ENCODE data around the gene GET3. TPM values are rescaled to one million over a fixed set of nuclear protein-coding genes. Genes with fewer than 3 reads are reported as not detected.

GET3 gene
- polyA plus RNA-seq, 6 donors from 2014 or later = 46.3 to 105 (median 53.5) TPM

DNA sequence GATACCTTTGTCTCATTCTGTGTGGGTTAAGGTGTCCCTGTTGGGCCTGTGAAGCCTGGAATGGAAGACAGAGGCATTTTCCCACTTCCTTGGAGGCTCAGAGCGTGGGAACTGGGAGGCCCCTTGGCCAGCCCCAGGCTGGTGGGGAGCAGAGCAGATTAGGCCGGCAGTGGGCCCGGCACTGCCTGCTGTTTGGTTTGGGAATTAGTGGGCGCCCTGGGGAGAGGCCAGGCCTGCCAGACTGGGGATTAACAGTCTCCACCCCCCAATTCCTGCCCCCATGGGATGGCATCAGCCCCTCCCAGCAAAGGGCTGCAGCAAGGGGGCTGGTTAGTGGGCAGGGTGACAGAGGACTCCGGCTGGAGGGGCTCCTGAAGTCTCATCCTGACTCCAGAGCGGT is 11.2 kb downstream of the GET3 start:
- Mint-ChIP-seq H3K9me3 (peaks cover 5 to 11% (median 9%) of the 10 kb centered on the region in 7 donors), H3K4me1 (peaks cover 4 to 19% (median 5%) of the 10 kb centered on the region in 3 donors), H3K27me3 (peaks cover 3 to 44% (median 28%) of the 10 kb centered on the region in 3 donors), H3K36me3 (peaks cover 12 to 27% of the 10 kb centered on the region in 2 donors), H3K4me3 (peak overlapping the region in 1 of 8 donors; percentile 29), H3K27ac (peak overlapping the region in 1 of 6 donors; percentile 53)
- no peak for DNase-seq
- no peak for ATAC-seq (ENCODE audit: low read depth in 2 of 2)

DNA sequence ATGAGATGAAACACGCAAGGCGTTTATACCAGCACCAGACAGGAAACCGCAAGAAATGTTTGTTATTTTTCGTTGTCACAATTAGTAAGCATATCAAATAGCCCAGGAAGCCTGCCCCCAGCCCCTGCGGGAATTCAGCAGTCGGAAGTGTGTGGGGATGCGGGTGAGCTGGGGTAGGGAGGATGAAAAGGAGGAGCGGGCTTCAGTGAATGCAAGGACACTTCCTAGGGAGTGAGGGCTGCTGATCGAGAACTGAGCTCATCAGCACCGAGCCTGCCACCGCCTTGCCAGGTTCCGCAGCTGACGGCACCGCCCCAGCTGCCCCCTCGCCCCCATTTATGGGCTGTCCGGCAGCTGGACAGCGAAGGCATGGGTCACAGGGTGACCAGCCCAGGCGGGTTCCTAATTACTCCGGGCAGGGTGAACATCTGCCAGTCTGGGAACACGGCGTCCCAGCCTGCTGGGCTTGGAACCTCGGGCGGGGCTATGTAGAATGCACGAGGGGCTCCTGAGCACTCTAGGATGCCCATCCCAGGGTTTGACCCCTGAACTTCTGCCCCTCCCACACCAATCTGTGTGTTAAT is 12.7 kb downstream of the GET3 start:
- ATAC-seq (ENCODE audit: low read depth in 2 of 2) = peak; percentile 35 to 45
- peaks cover 5 to 11% (median 9%) of the 10 kb centered on the region in 7 donors for H3K9me3 Mint-ChIP-seq
- peak overlapping the region in 4 of 8 donors; percentile 18 to 51 (median 28) for H3K4me3 Mint-ChIP-seq
- peak overlapping the region in 2 of 6 donors; percentile 44 to 49 for H3K27ac Mint-ChIP-seq
- H3K36me3 Mint-ChIP-seq = peaks cover 12 to 27% of the 10 kb centered on the region in 2 donors
- peaks cover 4 to 19% (median 5%) of the 10 kb centered on the region in 3 donors for H3K4me1 Mint-ChIP-seq
- peaks cover 3 to 55% (median 36%) of the 10 kb centered on the region in 3 donors for H3K27me3 Mint-ChIP-seq
- no peak for DNase-seq

DNA sequence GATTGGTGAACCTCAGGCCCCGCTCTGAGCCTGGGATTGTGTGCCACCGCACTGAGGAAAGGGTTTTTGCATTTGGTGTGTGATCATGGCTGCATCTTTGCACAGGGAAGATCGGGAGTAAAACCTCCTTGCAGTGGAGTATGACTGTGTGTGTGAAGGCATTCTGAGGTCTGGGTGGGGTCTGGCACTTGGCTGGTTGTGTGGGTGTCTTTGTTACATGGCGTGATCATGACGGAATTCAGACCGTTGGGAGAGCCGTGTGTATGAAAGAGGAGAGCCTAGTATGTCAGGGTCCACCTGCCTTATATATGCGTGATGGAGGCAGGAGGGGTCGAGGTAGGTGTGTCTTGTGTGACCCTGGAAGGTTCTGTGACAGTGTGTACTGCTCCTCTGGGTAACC is 13.6 kb downstream of the GET3 start:
- no peak overlapping the region for H3K4me3 Mint-ChIP-seq
- no peak for ATAC-seq (ENCODE audit: low read depth in 2 of 2)
- peaks cover 5 to 11% (median 9%) of the 10 kb centered on the region in 7 donors for H3K9me3 Mint-ChIP-seq
- peaks cover 12 to 18% of the 10 kb centered on the region in 2 donors for H3K36me3 Mint-ChIP-seq
- H3K27ac Mint-ChIP-seq = no peak overlapping the region
- peaks cover 4 to 19% (median 5%) of the 10 kb centered on the region in 3 donors for H3K4me1 Mint-ChIP-seq
- H3K27me3 Mint-ChIP-seq = peaks cover 3 to 63% (median 42%) of the 10 kb centered on the region in 3 donors
- DNase-seq = no peak

DNA sequence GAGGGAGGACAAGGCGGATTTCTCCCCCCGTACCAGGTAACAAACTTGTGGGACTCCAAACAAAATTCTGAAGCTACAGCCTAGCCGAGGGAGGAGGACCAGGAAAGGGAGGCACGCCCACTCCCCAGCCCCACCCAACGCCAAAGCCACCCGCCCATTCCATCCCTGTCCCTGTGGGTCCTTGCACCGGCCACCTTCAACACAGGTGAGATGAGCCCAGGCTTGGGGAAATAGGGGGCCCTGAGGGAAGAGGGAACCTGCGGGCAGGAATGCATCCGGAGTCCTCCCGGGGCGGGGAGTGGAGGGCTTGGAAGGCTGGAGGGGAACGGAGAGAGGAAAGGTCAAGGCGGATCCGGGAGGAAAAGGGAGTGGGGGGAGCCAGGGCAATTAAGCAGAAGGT is 14.3 kb downstream of the GET3 start, which contains the start of gene BEST2:
TSS of gene BEST2 (plus strand) at position 157 of the 400 bp plus-strand sequence. CDS start 802 bp downstream, outside the sequence.
- ATAC-seq (ENCODE audit: low read depth in 2 of 2) = no peak
- H3K9me3 Mint-ChIP-seq = peaks cover 5 to 11% (median 9%) of the 10 kb centered on the region in 7 donors
- DNase-seq = no peak
- H3K36me3 Mint-ChIP-seq = peaks cover 12 to 15% of the 10 kb centered on the region in 2 donors
- no peak within 1 kb of the TSS for H3K4me3 Mint-ChIP-seq
- peaks cover 4 to 19% (median 5%) of the 10 kb centered on the region in 3 donors for H3K4me1 Mint-ChIP-seq
- H3K27ac Mint-ChIP-seq = no peak within 1 kb of the TSS
- H3K27me3 Mint-ChIP-seq = peaks cover 3 to 71% (median 48%) of the 10 kb centered on the region in 3 donors

DNA sequence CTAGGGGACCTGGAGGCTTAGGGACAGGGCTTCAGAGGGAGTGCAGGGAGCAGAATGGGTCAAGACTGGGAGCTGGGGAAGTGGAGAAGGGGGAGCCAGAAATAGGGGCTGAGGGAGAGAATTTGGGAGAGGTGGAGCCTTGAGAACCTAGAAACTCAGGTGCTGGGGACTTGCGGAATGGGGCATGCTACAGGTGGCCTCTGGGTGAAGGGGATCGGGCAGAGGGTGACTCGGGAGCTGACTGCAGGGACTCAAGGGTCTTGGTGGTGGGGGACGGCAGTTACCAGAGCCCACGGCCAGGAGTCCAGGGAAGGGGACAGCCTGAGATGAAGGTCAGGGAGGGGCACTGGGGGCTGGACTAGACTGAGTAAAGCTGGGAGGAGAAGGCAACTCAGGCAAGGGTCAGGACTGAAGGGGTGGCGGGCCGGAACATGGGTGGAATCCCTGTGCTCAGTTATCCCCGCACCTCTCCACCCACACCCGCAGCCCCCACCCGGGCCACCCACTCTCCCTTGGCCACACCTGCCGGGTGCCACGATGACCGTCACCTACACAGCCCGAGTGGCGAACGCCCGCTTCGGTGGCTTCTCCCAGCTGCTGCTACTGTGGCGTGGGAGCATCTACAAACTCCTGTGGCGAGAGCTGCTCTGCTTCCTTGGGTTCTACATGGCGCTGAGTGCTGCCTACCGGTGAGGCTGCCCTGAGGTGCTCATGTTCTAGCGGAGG is 14.9 kb downstream of the GET3 start:
- DNase-seq (no peak), ATAC-seq (ENCODE audit: low read depth in 2 of 2) (no peak)
- Mint-ChIP-seq H3K27ac (no peak overlapping the region), H3K4me1 (peaks cover 4 to 19% (median 5%) of the 10 kb centered on the region in 3 donors), H3K36me3 (peaks cover 12 to 13% of the 10 kb centered on the region in 2 donors), H3K27me3 (peaks cover 3 to 71% (median 48%) of the 10 kb centered on the region in 3 donors), H3K9me3 (peaks cover 5 to 11% (median 9%) of the 10 kb centered on the region in 7 donors), H3K4me3 (no peak overlapping the region)

DNA sequence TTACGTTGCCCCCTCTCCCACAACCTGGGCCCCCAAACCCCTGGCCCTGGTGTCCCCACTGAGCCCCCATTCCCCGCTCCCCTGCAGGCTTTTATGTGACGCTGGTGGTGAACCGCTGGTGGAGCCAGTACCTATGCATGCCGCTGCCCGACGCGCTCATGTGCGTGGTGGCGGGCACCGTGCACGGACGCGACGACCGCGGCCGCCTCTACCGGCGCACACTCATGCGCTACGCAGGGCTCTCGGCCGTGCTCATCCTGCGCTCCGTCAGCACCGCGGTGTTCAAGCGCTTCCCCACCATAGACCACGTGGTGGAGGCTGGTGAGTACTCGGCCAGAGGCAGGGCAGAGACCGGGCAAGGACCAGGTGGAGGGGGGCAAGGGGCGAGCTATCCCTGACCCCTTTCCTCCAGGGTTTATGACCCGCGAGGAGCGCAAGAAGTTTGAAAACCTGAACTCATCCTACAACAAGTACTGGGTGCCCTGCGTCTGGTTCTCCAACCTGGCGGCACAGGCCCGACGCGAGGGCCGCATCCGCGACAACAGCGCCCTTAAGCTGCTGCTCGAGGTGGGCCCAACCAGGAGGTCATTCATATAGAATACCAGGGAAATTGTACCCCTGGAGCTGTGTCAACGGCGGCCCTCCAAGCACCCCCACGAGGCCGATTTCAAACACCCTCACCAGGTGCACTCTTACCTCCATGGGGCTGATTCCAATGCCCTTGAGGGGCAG is 17.3 kb downstream of the GET3 start:
- Mint-ChIP-seq H3K27me3 (peaks cover 3 to 63% (median 48%) of the 10 kb centered on the region in 3 donors), H3K36me3 (no peaks in the 10 kb centered on the region), H3K4me3 (no peak overlapping the region), H3K27ac (no peak overlapping the region), H3K9me3 (no peaks in the 10 kb centered on the region), H3K4me1 (peaks cover 5 to 9% (median 7%) of the 10 kb centered on the region in 3 donors)
- DNase-seq = no peak
- no peak for ATAC-seq (ENCODE audit: low read depth in 2 of 2)

DNA sequence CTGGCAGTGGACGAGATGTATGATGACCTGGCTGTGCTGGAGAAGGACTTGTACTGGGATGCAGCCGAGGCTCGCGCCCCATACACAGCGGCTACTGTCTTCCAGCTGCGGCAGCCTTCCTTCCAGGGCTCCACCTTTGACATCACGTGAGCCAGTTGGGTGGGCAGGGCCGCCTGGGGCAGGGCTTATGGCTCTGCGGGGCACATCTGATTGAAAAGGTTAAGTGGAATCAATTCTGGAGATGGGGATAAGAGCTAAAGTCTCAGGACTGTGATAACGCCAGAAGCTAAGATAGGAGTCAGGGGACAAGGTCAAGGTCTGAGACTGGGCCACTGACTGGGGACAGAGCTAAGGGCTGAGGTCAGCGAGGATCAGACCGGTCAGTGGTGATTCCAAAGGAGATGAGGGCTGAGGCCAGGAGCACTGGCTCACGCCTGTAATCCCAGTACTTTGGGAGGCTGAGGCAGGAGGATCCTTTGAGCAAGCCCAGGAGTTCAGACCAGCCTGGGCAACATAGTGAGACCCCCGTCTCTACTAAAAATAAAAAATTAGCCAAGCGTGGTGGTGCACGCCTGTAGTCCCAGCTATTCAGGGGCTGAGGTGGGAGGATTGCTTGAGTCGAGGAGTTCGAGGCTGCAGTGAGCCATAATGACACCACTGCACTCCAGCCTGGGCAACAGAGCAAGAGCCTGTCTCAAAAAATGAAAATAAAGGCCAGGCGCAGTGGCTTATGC is 19.0 kb downstream of the GET3 start:
- H3K27ac Mint-ChIP-seq = no peak overlapping the region
- peaks cover 5 to 9% (median 7%) of the 10 kb centered on the region in 3 donors for H3K4me1 Mint-ChIP-seq
- no peaks in the 10 kb centered on the region for H3K9me3 Mint-ChIP-seq
- peaks cover 3 to 47% (median 34%) of the 10 kb centered on the region in 3 donors for H3K27me3 Mint-ChIP-seq
- ATAC-seq (ENCODE audit: low read depth in 2 of 2) = no peak
- DNase-seq = no peak
- peak overlapping the region in 1 of 8 donors; percentile 23 for H3K4me3 Mint-ChIP-seq
- H3K36me3 Mint-ChIP-seq = no peaks in the 10 kb centered on the region

DNA sequence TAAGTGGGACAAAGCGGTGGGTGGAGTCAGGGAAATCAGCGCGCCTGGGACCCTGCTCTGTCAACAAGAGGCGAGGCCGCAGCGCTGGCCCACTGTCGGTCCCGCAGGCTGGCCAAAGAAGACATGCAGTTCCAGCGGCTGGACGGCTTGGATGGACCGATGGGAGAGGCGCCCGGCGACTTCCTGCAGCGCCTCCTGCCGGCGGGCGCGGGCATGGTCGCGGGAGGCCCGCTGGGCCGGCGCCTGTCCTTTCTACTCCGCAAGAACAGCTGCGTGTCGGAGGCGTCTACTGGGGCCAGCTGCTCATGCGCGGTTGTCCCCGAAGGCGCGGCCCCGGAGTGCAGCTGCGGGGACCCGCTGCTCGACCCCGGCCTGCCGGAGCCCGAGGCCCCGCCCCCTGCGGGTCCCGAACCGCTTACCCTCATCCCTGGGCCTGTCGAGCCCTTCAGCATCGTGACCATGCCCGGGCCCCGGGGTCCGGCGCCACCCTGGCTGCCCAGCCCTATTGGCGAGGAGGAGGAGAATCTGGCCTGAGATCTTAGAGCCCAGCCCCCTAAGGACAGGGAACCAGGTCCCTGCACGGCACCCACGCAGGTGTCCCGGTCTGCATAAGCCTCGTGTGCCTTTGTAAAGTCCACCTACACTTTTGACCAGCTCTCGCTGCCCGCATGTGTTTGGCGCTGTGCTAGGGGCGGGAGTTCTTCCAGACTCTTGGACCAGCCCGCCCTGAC is 20.4 kb downstream of the GET3 start:
- Mint-ChIP-seq H3K9me3 (no peaks in the 10 kb centered on the region), H3K4me1 (peaks cover 5 to 9% (median 7%) of the 10 kb centered on the region in 3 donors), H3K4me3 (peak overlapping the region; percentile 0 to 77 (median 20)), H3K27me3 (peaks cover 3 to 34% (median 25%) of the 10 kb centered on the region in 3 donors), H3K27ac (no peak overlapping the region), H3K36me3 (no peaks in the 10 kb centered on the region)
- peak; percentile 48 for DNase-seq
- ATAC-seq (ENCODE audit: low read depth in 2 of 2) = peak; percentile 72 to 77

DNA sequence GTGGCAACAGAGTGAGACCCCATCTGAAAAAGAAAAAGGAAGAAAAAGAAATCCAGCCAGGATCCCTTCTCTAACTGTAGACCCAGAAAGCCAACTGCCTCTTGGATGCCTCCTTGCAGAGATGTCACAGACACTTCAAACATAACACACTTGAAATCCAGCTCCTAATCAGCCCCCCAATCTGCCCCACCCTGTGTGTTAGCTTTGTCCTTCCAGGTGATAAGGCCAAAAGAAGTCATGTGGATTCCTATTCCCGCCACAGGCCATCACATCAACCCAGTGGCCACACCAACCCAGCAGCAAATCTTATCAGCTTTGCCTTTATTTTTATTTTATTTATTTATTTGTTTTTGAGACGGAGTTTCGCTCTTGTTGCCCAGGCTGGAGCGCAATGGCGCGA is 22.4 kb downstream of the GET3 start:
- ATAC-seq (ENCODE audit: low read depth in 2 of 2) (no peak), DNase-seq (no peak)
- Mint-ChIP-seq H3K27me3 (peaks cover 0 to 19% (median 16%) of the 10 kb centered on the region in 3 donors), H3K27ac (no peak overlapping the region), H3K4me1 (peaks cover 5 to 9% (median 7%) of the 10 kb centered on the region in 3 donors), H3K9me3 (no peaks in the 10 kb centered on the region), H3K4me3 (peak overlapping the region in 2 of 8 donors; percentile 32 to 57), H3K36me3 (no peaks in the 10 kb centered on the region)

DNA sequence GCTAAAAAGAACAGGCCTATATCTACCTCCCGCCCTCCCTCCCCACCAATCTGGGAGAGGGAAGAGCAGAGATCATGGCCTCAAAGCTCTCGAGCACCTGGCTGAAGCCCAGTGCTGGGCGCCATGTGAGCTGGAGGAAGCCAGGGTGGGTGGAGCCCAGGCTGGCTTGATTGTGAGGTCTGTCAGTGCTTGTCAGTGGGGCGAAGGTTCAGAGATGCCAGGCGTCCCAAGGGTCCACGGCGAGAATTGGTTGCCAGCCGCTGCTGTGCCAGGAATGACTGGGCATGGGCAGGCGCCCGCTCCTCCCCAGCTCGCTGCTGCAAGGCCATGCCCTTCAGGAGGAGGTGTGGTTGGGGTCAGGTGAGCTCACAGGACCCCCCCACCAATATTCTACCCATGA is 25.8 kb downstream of the GET3 start:
- H3K27ac Mint-ChIP-seq = no peak overlapping the region

DNA sequence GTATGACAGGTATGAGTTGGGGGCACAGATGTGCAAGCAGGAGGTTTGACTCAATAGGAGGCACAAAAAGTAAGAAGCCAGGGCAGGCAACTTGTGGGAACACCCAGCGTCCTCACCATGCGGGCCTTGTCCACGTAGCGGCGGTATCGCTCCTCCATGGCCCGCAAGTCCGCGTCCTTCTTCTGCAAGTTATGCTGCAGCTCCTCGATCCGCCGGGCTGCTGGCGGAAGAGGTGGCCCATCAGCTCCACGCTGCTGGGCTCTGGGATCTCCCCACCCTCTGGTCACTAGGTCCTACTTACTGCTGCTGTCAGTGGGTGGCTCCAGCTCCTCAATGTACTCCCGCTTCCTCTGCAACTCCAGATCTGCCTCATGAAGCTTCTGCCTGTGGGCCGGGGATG is 27.4 kb downstream of the GET3 start:
- Mint-ChIP-seq H3K36me3 (no peaks in the 10 kb centered on the region), H3K4me3 (no peak overlapping the region), H3K9me3 (peaks cover 0 to 1% (median 0%) of the 10 kb centered on the region in 7 donors), H3K27me3 (no peaks in the 10 kb centered on the region), H3K4me1 (peaks cover 3 to 17% (median 9%) of the 10 kb centered on the region in 3 donors), H3K27ac (peak overlapping the region in 1 of 6 donors; percentile 66)
- DNase-seq (no peak), ATAC-seq (ENCODE audit: low read depth in 2 of 2) (no peak)

More for the DNA sequence above, 25.8 kb downstream of the GET3 start:
- H3K27me3 Mint-ChIP-seq = no peaks in the 10 kb centered on the region
- H3K36me3 Mint-ChIP-seq = no peaks in the 10 kb centered on the region
- peaks cover 7 to 17% (median 12%) of the 10 kb centered on the region in 3 donors for H3K4me1 Mint-ChIP-seq
- DNase-seq = no peak
- H3K4me3 Mint-ChIP-seq = no peak overlapping the region
- ATAC-seq (ENCODE audit: low read depth in 2 of 2) = no peak
- peaks cover 0 to 1% (median 0%) of the 10 kb centered on the region in 7 donors for H3K9me3 Mint-ChIP-seq

DNA sequence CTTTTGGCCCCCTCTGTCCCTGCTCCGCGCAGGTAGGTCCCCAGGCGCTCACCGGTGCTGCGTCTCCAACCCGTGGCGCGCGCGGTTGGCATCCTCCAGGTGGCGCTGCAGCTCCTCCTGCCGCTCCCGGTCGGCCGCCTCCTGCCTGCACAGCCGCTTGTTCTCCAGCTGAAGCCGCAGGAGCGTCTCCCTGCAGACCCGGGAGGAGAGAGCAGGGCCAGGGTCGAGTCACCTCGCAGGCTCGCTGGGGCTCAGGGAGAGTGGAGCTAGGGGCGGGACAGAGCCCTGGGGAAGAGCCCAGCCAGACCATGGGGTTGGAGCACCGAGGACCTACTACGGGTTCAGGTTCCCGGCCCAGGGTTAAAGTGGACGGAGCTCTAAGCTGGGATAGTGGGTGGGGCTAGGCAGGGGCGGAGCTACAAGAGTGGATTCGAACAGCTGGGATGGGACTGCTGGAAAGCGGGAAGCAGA is 28.8 kb downstream of the GET3 start:
- H3K27ac Mint-ChIP-seq = peak overlapping the region in 1 of 6 donors; percentile 33
- no peaks in the 10 kb centered on the region for H3K27me3 Mint-ChIP-seq
- H3K4me3 Mint-ChIP-seq = peak overlapping the region in 4 of 8 donors; percentile 9 to 74 (median 29)
- DNase-seq = peak; percentile 78
- peaks cover 0 to 12% (median 11%) of the 10 kb centered on the region in 3 donors for H3K4me1 Mint-ChIP-seq
- peaks cover 0 to 1% (median 0%) of the 10 kb centered on the region in 7 donors for H3K9me3 Mint-ChIP-seq
- H3K36me3 Mint-ChIP-seq = no peaks in the 10 kb centered on the region
- ATAC-seq (ENCODE audit: low read depth in 2 of 2) = peak; percentile 82 to 93
